ENCODE data around the gene GBX1.

The GBX1 gene

GRCh38 chr7:151125846-151126481, 41.5 kb downstream of the GBX1 start:
- ATAC-seq, result no peak

GRCh38 chr7:151125470-151125845, 42.0 kb downstream of the GBX1 start:
- ATAC-seq, result no peak

GRCh38 chr7:151124899-151125399, 42.5 kb downstream of the GBX1 start:
- no peak for ATAC-seq

GRCh38 chr7:151124481-151124880, 43.0 kb downstream of the GBX1 start:
- no peak for ATAC-seq

- peak; percentile 85 to 92 for ATAC-seq
Observed at GRCh38 chr7:151123822-151124464, 43.6 kb downstream of the GBX1 start.

GRCh38 chr7:151123158-151123821, 44.2 kb downstream of the GBX1 start:
- ATAC-seq, result no peak

GRCh38 chr7:151122796-151123157, 44.7 kb downstream of the GBX1 start:
- no peak for ATAC-seq

GRCh38 chr7:151122276-151122675, 45.2 kb downstream of the GBX1 start:
- no peak for ATAC-seq

GRCh38 chr7:151121380-151122170, 45.9 kb downstream of the GBX1 start:
- no peak for ATAC-seq

GRCh38 chr7:151120896-151121295, 46.6 kb downstream of the GBX1 start:
- ATAC-seq, result no peak

GRCh38 chr7:151119902-151120301, 47.6 kb downstream of the GBX1 start:
- ATAC-seq, result no peak

GRCh38 chr7:151119055-151119415, 48.5 kb downstream of the GBX1 start:
- ATAC-seq, result no peak

- ATAC-seq, result no peak
Observed at GRCh38 chr7:151118108-151119054, 49.1 kb downstream of the GBX1 start.

- ATAC-seq, result no peak
Observed at GRCh38 chr7:151117565-151117964, 49.9 kb downstream of the GBX1 start.

GRCh38 chr7:151116603-151117440, 50.7 kb downstream of the GBX1 start:
- no peak for ATAC-seq

GRCh38 chr7:151115836-151116418, 51.6 kb downstream of the GBX1 start:
- ATAC-seq, result no peak

GRCh38 chr7:151115121-151115835, 52.2 kb downstream of the GBX1 start:
- ATAC-seq, result peak; percentile 49 to 63

GRCh38 chr7:151114151-151115090, 53.1 kb downstream of the GBX1 start:
- ATAC-seq, result peak in 1 of 2 donors; percentile 4

Measured in activated CD4-positive, CD25-positive, alpha-beta regulatory T cell treated with anti-CD3 and anti-CD28 coated beads, Interleukin-2, amount 50 U/mL, for 24 hours (primary cell).